Astrocyte (in vitro differentiated cells and primary cell): ENCODE measurements around the gene PDE8A.

Experiments
- CTCF ChIP-seq: IDR thresholded peaks from 2 replicates; pipeline ENCODE4 v1.5.1; 2011; ENCODE audit warnings: low read depth, mild to moderate bottlenecking, inconsistent platforms, low read length, moderate library complexity; ENCODE audit not compliant: insufficient read depth
- EZH2 ChIP-seq: IDR thresholded peaks from 2 replicates; pipeline ENCODE4 v1.6.1; 2012; ENCODE audit warnings: mild to moderate bottlenecking, low read length, inconsistent platforms; ENCODE audit not compliant: insufficient read depth

GRCh38 chr15:84991014-84991712 is 9.5 kb downstream of the PDE8A start:
- TF ChIP-seq CTCF: no peak
- no peak for TF ChIP-seq EZH2
